SH-SY5Y (cell line): ENCODE measurements around the gene RELL2.

Experiments
- GATA2 ChIP-seq: IDR thresholded peaks from 2 replicates; pipeline ENCODE4 v1.6.1; 2011; ENCODE audit warnings: mild to moderate bottlenecking, low read depth, low read length
- GATA3 ChIP-seq: IDR thresholded peaks from 2 replicates; pipeline ENCODE4 v1.6.1; 2011; ENCODE audit warnings: low read depth, mild to moderate bottlenecking, low read length, moderate library complexity

DNA sequence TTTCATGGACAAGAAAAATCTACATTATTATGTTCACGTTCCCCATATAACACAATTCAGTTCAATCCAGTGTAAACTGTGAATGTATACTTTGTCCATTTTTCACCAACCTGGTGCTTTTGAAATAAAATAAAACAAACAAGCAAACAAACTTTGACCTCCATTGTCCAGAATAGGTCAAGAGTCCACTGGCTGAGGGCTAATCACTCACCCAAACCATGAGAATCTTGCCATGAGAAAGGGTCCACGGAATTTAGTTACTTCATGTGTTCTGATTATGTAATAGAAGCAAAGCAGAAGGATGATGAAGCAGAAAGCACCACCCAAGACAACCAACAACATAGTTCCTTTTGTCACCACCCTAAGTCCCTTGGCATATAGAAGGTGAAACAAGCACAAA, 46.7 kb upstream of the RELL2 start:
- TF ChIP-seq GATA3: no peak
- no peak for TF ChIP-seq GATA2
